Hepatocyte (in vitro differentiated cells): ENCODE data around the gene ATP5PD. TPM values are rescaled to one million over a fixed set of nuclear protein-coding genes. Genes with fewer than 3 reads are reported as not detected.

Source experiments
- DNase-seq: peaks from one replicate; pipeline ENCODE4 v3.0.0-alpha.2; 2016; ENCODE audit warnings: low spot score
- H2AFZ ChIP-seq: fragments of 200-600 bp; sonication (generic); 2 replicates; pipeline ENCODE4 v1.6.0; 2016; ENCODE audit warnings: antibody characterized with exemption, mild to moderate bottlenecking
- H3K27ac ChIP-seq: fragments of 200-600 bp; sonication (generic); 2 replicates; pipeline ENCODE4 v1.5.1; 2016; ENCODE audit warnings: mild to moderate bottlenecking
- H3K27me3 ChIP-seq: fragments of 200-600 bp; sonication (generic); 2 replicates; pipeline ENCODE4 v1.6.1; 2016
- H3K36me3 ChIP-seq: fragments of 200-600 bp; sonication (generic); replicated peaks from 2 replicates; pipeline ENCODE4 v1.5.1; 2016; ENCODE audit warnings: low read depth; ENCODE audit not compliant: insufficient read depth
- H3K4me1 ChIP-seq: fragments of 200-600 bp; sonication (generic); 2 replicates; pipeline ENCODE4 v1.5.1; 2016; ENCODE audit warnings: mild to moderate bottlenecking, moderate library complexity; ENCODE audit not compliant: insufficient read depth
- H3K4me2 ChIP-seq: fragments of 200-600 bp; sonication (generic); 2 replicates; pipeline ENCODE4 v1.6.0; 2016
- H3K4me3 ChIP-seq: fragments of 200-600 bp; sonication (generic); 2 replicates; pipeline ENCODE4 v1.5.1; 2016; ENCODE audit warnings: mild to moderate bottlenecking
- H3K79me2 ChIP-seq: fragments of 200-600 bp; sonication (generic); 2 replicates; pipeline ENCODE4 v1.6.0; 2017; ENCODE audit warnings: mild to moderate bottlenecking
- H3K9me2 ChIP-seq: fragments of 200-600 bp; sonication (generic); replicated peaks from 2 replicates; pipeline ENCODE4 v1.6.0; 2017; ENCODE audit warnings: mild to moderate bottlenecking; ENCODE audit not compliant: insufficient read depth
- H3K9me3 ChIP-seq: fragments of 200-600 bp; sonication (generic); 2 replicates; pipeline ENCODE4 v1.5.1; 2016; ENCODE audit warnings: low read depth, mild to moderate bottlenecking
- H4K20me1 ChIP-seq: fragments of 200-600 bp; sonication (generic); 2 replicates; pipeline ENCODE4 v1.6.0; 2016; ENCODE audit warnings: mild to moderate bottlenecking; ENCODE audit not compliant: insufficient read depth, poor library complexity, severe bottlenecking
- EZH2 ChIP-seq: fragments of 200-600 bp; sonication (generic); IDR thresholded peaks from 2 replicates; pipeline ENCODE4 v1.6.1; 2016; ENCODE audit warnings: antibody characterized with exemption, mild to moderate bottlenecking, borderline replicate concordance
- EZH2phosphoT487 ChIP-seq: fragments of 200-600 bp; sonication (generic); IDR thresholded peaks from one replicate; pipeline ENCODE4 v1.6.1; 2018; ENCODE audit warnings: antibody characterized with exemption, mild to moderate bottlenecking, low read depth, moderate library complexity; ENCODE audit not compliant: unreplicated experiment, severe bottlenecking
- WGBS: methylation state at CpG from one replicate; pipeline ENCODE4 v1.1.6; 2016; ENCODE audit warnings: low lambda C conversion rate; ENCODE audit errors: missing lambda C conversion rate; 5-methylcytosine and 5-hydroxymethylcytosine counted together
- polyA plus RNA-seq: library from polyadenylated mRNA; unstranded; fragments of >200 nt; fragmentation: Nextera tagmentation; extraction: Ambion mirVana; gene quantifications from 2 replicates; pipeline ENCODE4 v1.2.1, GENCODE V29; 2016
- total RNA-seq: library from RNA; depleted of rRNA; stranded (reverse); fragments of >200 nt; gene quantifications from 2 replicates; pipeline ENCODE4 v1.2.3, GENCODE V29; 2014
- TF ChIP-seq, protein P1 (sequence below): fragments of 200-600 bp; sonication (generic); IDR thresholded peaks from 2 replicates; pipeline ENCODE4 v1.5.1; 2016; ENCODE audit warnings: antibody characterized with exemption, mild to moderate bottlenecking; ENCODE audit not compliant: poor library complexity

Gene ATP5PD
- total and polyA plus RNA-seq, 2 experiments from 2014 or later, result 296 to 332 TPM

DNA sequence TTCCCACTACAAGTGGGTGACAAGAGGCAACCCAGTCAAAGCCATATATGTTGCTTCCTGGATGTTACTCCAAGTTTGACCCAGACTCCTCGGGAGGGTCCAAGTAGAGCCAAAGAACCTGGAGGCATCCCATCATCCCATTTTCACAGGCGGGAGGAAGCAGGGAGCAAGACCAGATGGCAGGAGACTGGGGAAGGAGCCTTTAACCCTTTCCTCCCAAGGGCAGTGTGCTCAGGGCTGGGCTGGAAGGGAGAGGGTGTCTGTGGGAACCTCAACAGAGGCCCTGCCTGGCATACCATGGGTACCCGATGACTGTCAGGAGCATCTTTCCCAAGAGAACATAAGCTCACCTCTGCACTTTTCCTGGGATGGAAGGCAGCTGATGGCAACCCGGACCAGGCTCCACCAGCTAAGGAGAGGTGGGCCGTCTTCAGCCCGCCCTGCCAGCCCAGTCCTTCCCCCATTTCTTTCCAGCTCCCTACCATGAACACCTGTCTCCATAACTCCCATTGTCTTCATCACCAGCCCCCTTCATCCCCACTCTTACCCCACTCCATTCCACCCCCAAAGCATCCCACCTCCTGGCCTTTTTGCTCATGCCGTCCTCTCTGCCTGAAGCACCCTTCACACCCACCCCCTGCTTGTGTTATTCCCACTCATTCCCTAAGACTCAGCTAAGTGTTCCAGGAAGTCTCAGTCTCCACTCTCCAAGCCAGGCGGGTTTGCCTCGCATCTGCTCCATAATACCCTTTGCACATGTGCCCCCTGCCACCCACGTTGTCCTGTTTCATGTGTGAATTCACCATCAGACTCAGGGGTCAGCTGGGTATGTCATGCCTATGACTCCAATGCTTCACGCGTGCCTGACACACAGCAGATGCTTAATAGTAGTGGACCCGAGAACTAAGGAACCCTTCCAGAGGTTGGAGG lies 35.1 kb upstream of the ATP5PD start:
- no peaks in the 10 kb centered on the region for H3K9me2 ChIP-seq
- TF ChIP-seq, protein P1, sequence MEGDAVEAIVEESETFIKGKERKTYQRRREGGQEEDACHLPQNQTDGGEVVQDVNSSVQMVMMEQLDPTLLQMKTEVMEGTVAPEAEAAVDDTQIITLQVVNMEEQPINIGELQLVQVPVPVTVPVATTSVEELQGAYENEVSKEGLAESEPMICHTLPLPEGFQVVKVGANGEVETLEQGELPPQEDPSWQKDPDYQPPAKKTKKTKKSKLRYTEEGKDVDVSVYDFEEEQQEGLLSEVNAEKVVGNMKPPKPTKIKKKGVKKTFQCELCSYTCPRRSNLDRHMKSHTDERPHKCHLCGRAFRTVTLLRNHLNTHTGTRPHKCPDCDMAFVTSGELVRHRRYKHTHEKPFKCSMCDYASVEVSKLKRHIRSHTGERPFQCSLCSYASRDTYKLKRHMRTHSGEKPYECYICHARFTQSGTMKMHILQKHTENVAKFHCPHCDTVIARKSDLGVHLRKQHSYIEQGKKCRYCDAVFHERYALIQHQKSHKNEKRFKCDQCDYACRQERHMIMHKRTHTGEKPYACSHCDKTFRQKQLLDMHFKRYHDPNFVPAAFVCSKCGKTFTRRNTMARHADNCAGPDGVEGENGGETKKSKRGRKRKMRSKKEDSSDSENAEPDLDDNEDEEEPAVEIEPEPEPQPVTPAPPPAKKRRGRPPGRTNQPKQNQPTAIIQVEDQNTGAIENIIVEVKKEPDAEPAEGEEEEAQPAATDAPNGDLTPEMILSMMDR, result no peak
- H2AFZ ChIP-seq, result no peak overlapping the region
- WGBS, result 80% methylated on average over 13 of the region's 13 CpGs
- H3K4me1 ChIP-seq, result peaks cover 31% of the 10 kb centered on the region
- no peaks in the 10 kb centered on the region for H3K27me3 ChIP-seq
- H3K27ac ChIP-seq, result no peak overlapping the region
- DNase-seq, result peak; percentile 4
- no peaks in the 10 kb centered on the region for H4K20me1 ChIP-seq
- H3K4me2 ChIP-seq, result no peak overlapping the region
- H3K36me3 ChIP-seq, result no peaks in the 10 kb centered on the region
- no peak overlapping the region for H3K4me3 ChIP-seq
- H3K9me3 ChIP-seq, result no peaks in the 10 kb centered on the region
- no peaks in the 10 kb centered on the region for H3K79me2 ChIP-seq

DNA sequence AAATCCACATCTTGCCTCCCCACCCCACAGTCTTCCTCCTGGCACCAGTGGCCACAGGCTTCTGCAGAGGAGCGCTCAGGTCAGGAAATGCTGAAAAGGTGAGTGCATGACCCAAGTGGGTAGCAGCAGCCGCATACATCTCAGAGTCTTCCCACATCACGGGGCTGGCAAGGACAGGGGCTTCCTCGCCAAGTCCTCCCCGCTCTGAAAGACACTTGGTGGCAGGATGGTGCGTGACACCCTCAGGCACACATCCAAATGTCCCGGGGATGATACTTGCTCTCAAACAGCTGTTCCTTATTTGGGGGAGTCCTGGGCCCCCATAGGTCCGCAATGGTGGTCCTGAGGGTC lies 32.2 kb upstream of the ATP5PD start:
- DNase-seq, result no peak
- peak overlapping the region; percentile 54 for H3K4me2 ChIP-seq
- H3K4me1 ChIP-seq, result peaks cover 21% of the 10 kb centered on the region
- H3K9me2 ChIP-seq, result no peaks in the 10 kb centered on the region
- H3K9me3 ChIP-seq, result no peaks in the 10 kb centered on the region
- H3K4me3 ChIP-seq, result no peak overlapping the region
- peak overlapping the region; percentile 89 for H3K27ac ChIP-seq
- 76% methylated on average over 8 of the region's 8 CpGs for WGBS
- H3K79me2 ChIP-seq, result no peaks in the 10 kb centered on the region
- H2AFZ ChIP-seq, result no peak overlapping the region
- H4K20me1 ChIP-seq, result no peaks in the 10 kb centered on the region
- TF ChIP-seq EZH2 (no peak), EZH2phosphoT487 (no peak)
- TF ChIP-seq, protein P1, result no peak
- H3K36me3 ChIP-seq, result no peaks in the 10 kb centered on the region
- H3K27me3 ChIP-seq, result no peaks in the 10 kb centered on the region

DNA sequence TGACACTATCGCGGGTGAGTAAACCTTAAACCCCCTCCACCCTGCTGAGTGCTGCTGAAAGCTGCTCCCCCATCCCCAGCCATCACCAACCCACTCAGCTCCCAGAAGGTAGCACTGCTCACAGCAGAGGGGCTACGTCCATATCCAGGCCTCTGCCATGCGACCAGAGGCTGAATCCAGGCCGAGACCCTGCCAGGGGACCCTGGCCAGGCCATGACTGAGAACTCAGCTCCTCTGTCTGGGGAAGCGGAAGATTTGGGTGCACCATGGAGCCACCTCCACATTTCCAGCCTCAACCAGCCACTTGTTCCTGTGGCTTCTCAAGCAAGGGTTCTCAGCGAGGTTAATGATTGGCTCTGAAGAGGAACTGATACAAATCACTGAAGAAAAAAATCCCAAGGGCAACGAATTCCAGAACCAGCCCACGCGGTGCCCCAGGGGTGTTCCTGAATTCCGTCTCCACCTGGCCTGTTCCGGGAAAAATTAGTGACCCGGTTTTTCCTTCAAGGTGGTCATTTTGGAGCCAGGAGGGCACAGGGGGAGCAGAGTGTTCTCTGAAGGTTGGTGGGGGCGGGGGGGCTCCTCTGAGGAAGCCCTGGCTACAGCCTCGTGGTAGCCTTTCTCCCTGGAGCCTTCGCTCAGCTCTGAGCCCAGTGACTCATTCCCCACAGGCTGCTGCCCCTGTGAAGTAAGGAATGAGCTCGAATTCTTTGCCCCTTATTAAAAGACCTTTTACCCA lies 31.7 kb upstream of the ATP5PD start:
- no peaks in the 10 kb centered on the region for H3K9me3 ChIP-seq
- H3K27me3 ChIP-seq, result no peaks in the 10 kb centered on the region
- H4K20me1 ChIP-seq, result no peaks in the 10 kb centered on the region
- peak; percentile 65 for DNase-seq
- no peaks in the 10 kb centered on the region for H3K36me3 ChIP-seq
- peaks cover 24% of the 10 kb centered on the region for H3K4me1 ChIP-seq
- H3K27ac ChIP-seq, result peak overlapping the region; percentile 89
- no peak overlapping the region for H3K4me3 ChIP-seq
- H2AFZ ChIP-seq, result peak overlapping the region; percentile 75
- WGBS, result 47% methylated on average over 14 of the region's 17 CpGs
- H3K79me2 ChIP-seq, result no peaks in the 10 kb centered on the region
- peak overlapping the region; percentile 54 for H3K4me2 ChIP-seq
- H3K9me2 ChIP-seq, result no peaks in the 10 kb centered on the region
- no peak for TF ChIP-seq EZH2phosphoT487
- TF ChIP-seq, protein P1, result no peak
- no peak for TF ChIP-seq EZH2
